B cell (primary cell): Measurements from ENCODE around the gene NXPE3. TPM values are rescaled to one million over a fixed set of nuclear protein-coding genes. Genes with fewer than 3 reads are reported as not detected.
A peak's percentile ranks its signal among the peaks of the same experiment; 100 is the strongest.

Source experiments
- ATAC-seq: fragments of 200-7000 bp; cut with Tn5 transposase; one replicate; pipeline ENCODE4 v1.10.0; 2021; ENCODE audit warnings: low read depth, mild to moderate bottlenecking, moderate number of reproducible peaks, moderate library complexity
- CTCF ChIA-PET: fragments of 350-600 bp; sonication (Branson Sonifier 250); formaldehyde crosslinking; loops from one replicate; lab custom pipeline; 2021; ENCODE audit warnings: antibody characterized with exemption, inconsistent platforms; lab: Charles Lee
- POLR2A ChIA-PET: fragments of 350-600 bp; sonication (Branson Sonifier 250); formaldehyde crosslinking; loops from one replicate; lab custom pipeline; 2021; ENCODE audit warnings: antibody characterized with exemption; lab: Charles Lee
- DNase-seq: peaks from one replicate; pipeline ENCODE4 v3.0.0; 2013
- H2AFZ ChIP-seq: 2 replicates; pipeline ENCODE4 v1.6.1; 2012; ENCODE audit warnings: mild to moderate bottlenecking, low read depth, low read length; ENCODE audit not compliant: insufficient read depth, poor library complexity, severe bottlenecking
- H3K27ac ChIP-seq, 2 donors: 1 replicate in 1 of 2; 2 replicates in 1 of 2; pipeline ENCODE4 v1.5.1; 2012 to 2013; ENCODE audit warnings: low read length in 2 of 2, mild to moderate bottlenecking in 2 of 2, moderate library complexity in 1 of 2
- H3K27me3 ChIP-seq, 4 experiments: fragments of 200-600 bp in 1 of 4; sonication (generic) in 1 of 4; replicated peaks in 1 of 4; 1 replicate in 2 of 4; 2 replicates in 2 of 4; pipeline versions ENCODE4 v1.6.1 to v1.7.0; 2013 to 2016; ENCODE audit warnings: low read length in 3 of 4, mild to moderate bottlenecking in 2 of 4, mixed read lengths in 1 of 4, moderate library complexity in 1 of 4; ENCODE audit not compliant: insufficient read depth in 4 of 4, control insufficient read depth in 3 of 4; ENCODE audit errors: control extremely low read depth in 1 of 4
- H3K36me3 ChIP-seq, 2 experiments: replicated peaks in 1 of 2; 1 replicate in 1 of 2; 2 replicates in 1 of 2; pipeline versions ENCODE4 v1.6.1 to v1.7.1; 2013; ENCODE audit warnings: low read length in 1 of 2; ENCODE audit not compliant: insufficient read depth in 2 of 2, control insufficient read depth in 1 of 2; ENCODE audit errors: control extremely low read depth in 1 of 2, extremely low read depth in 1 of 2
- H3K4me1 ChIP-seq, 2 donors: fragments of 200-600 bp in 1 of 2; sonication (generic) in 1 of 2; 1 replicate in 1 of 2; 2 replicates in 1 of 2; pipeline versions ENCODE4 v1.5.1 to v1.6.1; 2013 to 2017; ENCODE audit warnings: low read length in 2 of 2; ENCODE audit not compliant: control insufficient read depth in 2 of 2, insufficient read depth in 2 of 2
- H3K4me2 ChIP-seq: replicated peaks from 2 replicates; pipeline ENCODE3; 2012; ENCODE audit warnings: mild to moderate bottlenecking, low read depth, low read length; ENCODE audit not compliant: poor library complexity, severe bottlenecking
- H3K4me3 ChIP-seq, 5 experiments: fragments of 200-600 bp in 1 of 5; sonication (generic) in 1 of 5; 1 replicate in 3 of 5; 2 replicates in 2 of 5; pipeline versions ENCODE4 v1.5.1 to v1.7.0; 2011 to 2016; ENCODE audit warnings: low read length in 4 of 5, mild to moderate bottlenecking in 4 of 5, low read depth in 2 of 5, control low read depth in 1 of 5, moderate library complexity in 1 of 5; ENCODE audit not compliant: insufficient read depth in 1 of 5; ENCODE audit errors: control extremely low read depth in 1 of 5, extremely low read depth in 1 of 5
- H3K79me2 ChIP-seq: fragments of 200-600 bp; sonication (generic); one replicate; pipeline ENCODE4 v1.6.0; 2016; ENCODE audit warnings: low read length; ENCODE audit not compliant: control insufficient read depth, insufficient read depth
- H3K9ac ChIP-seq: fragments of 200-600 bp; sonication (generic); 2 replicates; pipeline ENCODE4 v1.6.1; 2017; ENCODE audit warnings: mild to moderate bottlenecking, low read length, moderate library complexity
- H3K9me3 ChIP-seq, 3 donors: one replicate each; pipeline versions ENCODE4 v1.6.1 to v1.7.1; 2013; ENCODE audit warnings: low read length in 2 of 3; ENCODE audit not compliant: control insufficient read depth in 2 of 3, insufficient read depth in 1 of 3; ENCODE audit errors: control extremely low read depth in 1 of 3
- H4K20me1 ChIP-seq: 2 replicates; pipeline ENCODE4 v1.6.0; 2012; ENCODE audit warnings: mild to moderate bottlenecking, low read length; ENCODE audit not compliant: insufficient read depth, control insufficient read depth, poor library complexity, severe bottlenecking
- H3K27ac Mint-ChIP-seq: one replicate; pipeline ENCODE4 v1.8.0; 2021; ENCODE audit warnings: mixed read lengths
- H3K27me3 Mint-ChIP-seq: one replicate; pipeline ENCODE4 v1.8.0; 2021; ENCODE audit warnings: mixed read lengths
- H3K4me1 Mint-ChIP-seq: one replicate; pipeline ENCODE4 v1.8.0; 2021; ENCODE audit warnings: mixed read lengths
- H3K4me3 Mint-ChIP-seq: one replicate; pipeline ENCODE4 v1.8.0; 2021; ENCODE audit warnings: mixed read lengths
- H3K9me3 Mint-ChIP-seq: one replicate; pipeline ENCODE4 v1.8.0; 2022; ENCODE audit warnings: mixed read lengths; ENCODE audit not compliant: insufficient read depth
- EZH2 ChIP-seq: IDR thresholded peaks from 2 replicates; pipeline ENCODE4 v1.6.1; 2012; ENCODE audit warnings: borderline replicate concordance, low read depth, mild to moderate bottlenecking, moderate library complexity, low read length; ENCODE audit not compliant: insufficient read depth, poor library complexity, severe bottlenecking
- WGBS: methylation state at CpG from one replicate; pipeline ENCODE4 v1.1.5; 2013; ENCODE audit warnings: missing lambda C conversion rate; ENCODE audit not compliant: insufficient coverage; 5-methylcytosine and 5-hydroxymethylcytosine counted together
- intact Hi-C: fragments of 100-400 bp; cut with micrococcal nuclease; formaldehyde crosslinking; loops from one replicate; pipeline ENCODE4 v1.10.0; 2022
- polyA plus RNA-seq: library from polyadenylated mRNA; depleted of rRNA; stranded (reverse); fragments of >200 nt; gene quantifications from 2 replicates; pipeline ENCODE4 v1.2.3, GENCODE V29; 2012
- total RNA-seq, 2 donors: library from RNA; stranded (reverse); fragments of 120-200 nt in 1 of 2; gene quantifications; 1 replicate in 1 of 2; 2 replicates in 1 of 2; pipeline versions ENCODE4 v1.2.3 to v1.2.4, GENCODE V29; 2013 to 2022
- TF ChIP-seq, protein P1 (sequence below): fragments of 200-600 bp; IDR thresholded peaks from one replicate; pipeline ENCODE4 v1.8.0; 2022; ENCODE audit warnings: antibody characterized with exemption, mild to moderate bottlenecking

The NXPE3 gene
- total and polyA plus RNA-seq, 2 donors (not counting 1 experiment from before 2014, with no cell fraction given): 15.4 to 19.7 TPM

DNA sequence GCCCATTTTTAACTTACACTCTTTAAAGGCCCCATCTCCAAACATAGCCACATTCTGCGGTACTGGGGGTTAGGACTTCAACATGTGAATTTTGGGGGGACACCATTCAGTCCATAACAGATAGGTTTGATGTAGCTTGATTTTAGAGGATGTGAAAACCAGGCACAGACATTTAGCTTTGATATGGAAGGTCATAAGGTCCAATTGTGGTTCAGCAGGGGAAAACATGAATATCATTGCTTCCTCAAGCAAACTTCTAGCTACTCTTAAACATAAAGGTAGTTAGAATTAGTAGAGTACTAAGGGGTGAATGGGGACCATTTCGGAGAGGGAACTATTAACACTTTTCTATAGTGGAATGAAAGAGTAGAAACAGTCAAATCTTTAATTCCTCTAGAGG is 56.7 kb downstream of the NXPE3 start:
- no peak overlapping the region for H3K4me3 ChIP-seq
- no peak for TF ChIP-seq EZH2
- TF ChIP-seq, protein P1, sequence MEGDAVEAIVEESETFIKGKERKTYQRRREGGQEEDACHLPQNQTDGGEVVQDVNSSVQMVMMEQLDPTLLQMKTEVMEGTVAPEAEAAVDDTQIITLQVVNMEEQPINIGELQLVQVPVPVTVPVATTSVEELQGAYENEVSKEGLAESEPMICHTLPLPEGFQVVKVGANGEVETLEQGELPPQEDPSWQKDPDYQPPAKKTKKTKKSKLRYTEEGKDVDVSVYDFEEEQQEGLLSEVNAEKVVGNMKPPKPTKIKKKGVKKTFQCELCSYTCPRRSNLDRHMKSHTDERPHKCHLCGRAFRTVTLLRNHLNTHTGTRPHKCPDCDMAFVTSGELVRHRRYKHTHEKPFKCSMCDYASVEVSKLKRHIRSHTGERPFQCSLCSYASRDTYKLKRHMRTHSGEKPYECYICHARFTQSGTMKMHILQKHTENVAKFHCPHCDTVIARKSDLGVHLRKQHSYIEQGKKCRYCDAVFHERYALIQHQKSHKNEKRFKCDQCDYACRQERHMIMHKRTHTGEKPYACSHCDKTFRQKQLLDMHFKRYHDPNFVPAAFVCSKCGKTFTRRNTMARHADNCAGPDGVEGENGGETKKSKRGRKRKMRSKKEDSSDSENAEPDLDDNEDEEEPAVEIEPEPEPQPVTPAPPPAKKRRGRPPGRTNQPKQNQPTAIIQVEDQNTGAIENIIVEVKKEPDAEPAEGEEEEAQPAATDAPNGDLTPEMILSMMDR: no peak
- no peak overlapping the region for H3K27ac ChIP-seq
- Mint-ChIP-seq H3K4me3 (peak overlapping the region; percentile 11), H3K4me1 (peaks cover 86% of the 10 kb centered on the region), H3K27ac (peak overlapping the region; percentile 64), H3K9me3 (no peaks in the 10 kb centered on the region), H3K27me3 (no peaks in the 10 kb centered on the region)
- H3K27me3 ChIP-seq: no peaks in the 10 kb centered on the region
- H3K9ac ChIP-seq: no peak overlapping the region
- no peak overlapping the region for H2AFZ ChIP-seq
- intact Hi-C loops: no loop called here
- no peaks in the 10 kb centered on the region for H4K20me1 ChIP-seq
- POLR2A ChIA-PET: interaction anchor here (0.7 to 2.4 kb wide), 2 partner anchors 9 to 110 kb away, joined by 3 to 10 read pairs; no protein-coding TSS in a partner anchor
- WGBS: no CpG with 5 or more reads among the region's 2 CpGs
- no peaks in the 10 kb centered on the region for H3K36me3 ChIP-seq
- peaks cover 97% of the 10 kb centered on the region for H3K79me2 ChIP-seq
- peaks cover 58 to 61% of the 10 kb centered on the region in 2 donors for H3K4me1 ChIP-seq
- H3K9me3 ChIP-seq: no peaks in the 10 kb centered on the region
- DNase-seq (no peak), ATAC-seq (no peak)
- H3K4me2 ChIP-seq: no peak overlapping the region
- CTCF ChIA-PET: interaction anchor here (0.9 to 2.0 kb wide), 6 partner anchors 11 to 393 kb away, joined by 3 to 10 read pairs (median 5); no protein-coding TSS in a partner anchor

DNA sequence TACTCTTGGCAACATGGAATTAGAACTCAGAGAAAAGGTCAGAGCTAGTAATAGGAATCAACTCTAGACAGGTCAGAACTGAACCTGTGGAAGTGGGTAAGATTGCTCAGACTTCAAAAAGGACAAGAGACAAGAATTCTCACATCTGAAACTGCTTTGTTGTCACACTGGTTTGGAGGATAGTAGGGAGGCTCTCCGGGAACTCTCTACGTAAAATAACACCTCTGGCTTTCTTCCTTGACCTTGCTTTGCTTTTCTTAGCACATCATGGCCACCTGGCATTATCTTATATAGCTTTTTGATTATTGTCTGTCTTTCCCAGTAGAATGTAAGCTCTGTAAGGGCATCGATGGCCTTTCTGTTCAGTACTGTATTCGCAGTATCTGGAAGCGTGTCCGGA is 57.1 kb downstream of the NXPE3 start:
- POLR2A ChIA-PET: interaction anchor here (2.4 kb wide), 1 partner anchor 9 kb away, joined by 10 read pairs; no protein-coding TSS in a partner anchor

More for the DNA sequence above, 57.1 kb downstream of the NXPE3 start:
- Mint-ChIP-seq H3K27me3 (no peaks in the 10 kb centered on the region), H3K27ac (peak overlapping the region; percentile 64), H3K4me3 (peak overlapping the region; percentile 11), H3K9me3 (no peaks in the 10 kb centered on the region), H3K4me1 (peaks cover 87% of the 10 kb centered on the region)
- TF ChIP-seq EZH2: no peak
- TF ChIP-seq, protein P1: no peak
- Histone ChIP-seq H3K9me3 (no peaks in the 10 kb centered on the region), H3K4me3 (no peak overlapping the region), H3K27me3 (no peaks in the 10 kb centered on the region), H3K4me2 (no peak overlapping the region), H4K20me1 (no peaks in the 10 kb centered on the region), H2AFZ (no peak overlapping the region), H3K27ac (no peak overlapping the region), H3K4me1 (peaks cover 60 to 61% of the 10 kb centered on the region in 2 donors), H3K36me3 (no peaks in the 10 kb centered on the region), H3K79me2 (peaks cover 98% of the 10 kb centered on the region), H3K9ac (no peak overlapping the region)
- DNase-seq (no peak), ATAC-seq (no peak)
- intact Hi-C loops: no loop called here
- CTCF ChIA-PET: interaction anchor here (0.9 to 2.0 kb wide), 4 partner anchors 11 to 393 kb away, joined by 3 to 10 read pairs (median 5); no protein-coding TSS in a partner anchor
- WGBS: 100% methylated on average over 1 of the region's 6 CpGs
